HG02571 (cell line): ENCODE results near the gene ARHGEF12.

Experiments
- ATAC-seq: cut with Tn5 transposase; IDR thresholded peaks from one replicate; pipeline ENCODE4 v1.9.1; 2021; ENCODE audit warnings: mild to moderate bottlenecking, moderate library complexity; ENCODE audit not compliant: unreplicated experiment

Gene ARHGEF12

GRCh38 chr11:120335908-120336640 lies at the start of gene ARHGEF12:
TSS of gene ARHGEF12 (plus strand) at chr11:120336413. CDS start at chr11:120337244, 831 bp downstream.
- peak; percentile 62 for ATAC-seq

- ATAC-seq, result no peak
These were observed 48.2 kb upstream of the ARHGEF12 start for GRCh38 chr11:120288021-120288420.

GRCh38 chr11:120289426-120289825 lies 46.8 kb upstream of the ARHGEF12 start:
- no peak for ATAC-seq

GRCh38 chr11:120290956-120291355 lies 45.3 kb upstream of the ARHGEF12 start:
- no peak for ATAC-seq

- no peak for ATAC-seq
These were observed 43.0 kb upstream of the ARHGEF12 start for GRCh38 chr11:120293038-120293800.

GRCh38 chr11:120294096-120294495 lies 42.1 kb upstream of the ARHGEF12 start:
- no peak for ATAC-seq

- no peak for ATAC-seq
These were observed 41.1 kb upstream of the ARHGEF12 start for GRCh38 chr11:120295099-120295498.

- ATAC-seq, result no peak
These were observed 39.7 kb upstream of the ARHGEF12 start for GRCh38 chr11:120296554-120296953.

- no peak for ATAC-seq
These were observed 37.8 kb upstream of the ARHGEF12 start for GRCh38 chr11:120298461-120298860.

- ATAC-seq, result no peak
These were observed 34.0 kb upstream of the ARHGEF12 start for GRCh38 chr11:120302001-120302805.

- ATAC-seq, result peak; percentile 73
These were observed 33.1 kb upstream of the ARHGEF12 start for GRCh38 chr11:120303004-120303637.

- ATAC-seq, result no peak
These were observed 31.7 kb upstream of the ARHGEF12 start for GRCh38 chr11:120304526-120304925.

GRCh38 chr11:120305286-120305685 lies 30.9 kb upstream of the ARHGEF12 start:
- ATAC-seq, result no peak

GRCh38 chr11:120306519-120307242 lies 29.5 kb upstream of the ARHGEF12 start:
- ATAC-seq, result no peak

- ATAC-seq, result no peak
These were observed 28.7 kb upstream of the ARHGEF12 start for GRCh38 chr11:120307476-120307875.

- no peak for ATAC-seq
These were observed 28.1 kb upstream of the ARHGEF12 start for GRCh38 chr11:120308081-120308480.

- ATAC-seq, result no peak
These were observed 25.3 kb upstream of the ARHGEF12 start for GRCh38 chr11:120310870-120311269.

- ATAC-seq, result no peak
These were observed 21.4 kb upstream of the ARHGEF12 start for GRCh38 chr11:120314861-120315260.

- ATAC-seq, result no peak
These were observed 19.1 kb upstream of the ARHGEF12 start for GRCh38 chr11:120316880-120317688.
